SK-N-MC (cell line): Measurements from ENCODE around the gene LGALS3BP.

Source experiments
- EZH2 ChIP-seq: fragments of 200-600 bp; sonication (generic); IDR thresholded peaks from one replicate; pipeline ENCODE4 v1.6.1; 2017; ENCODE audit warnings: antibody characterized with exemption
- FOXP2 ChIP-seq: optimal IDR thresholded peaks from 2 replicates; pipeline ENCODE3; 2011; ENCODE audit warnings: mild to moderate bottlenecking, moderate library complexity; ENCODE audit not compliant: insufficient read depth; ENCODE audit errors: extremely low read length, control extremely low read depth

- TF ChIP-seq EZH2, result no peak
- TF ChIP-seq FOXP2, result no peak
These were observed 6.5 kb downstream of the LGALS3BP start for GRCh38 chr17:78973196-78973595.
